Vagina (tissue), 2 donors: ENCODE data around the gene CLN6. TPM values are rescaled to one million over a fixed set of nuclear protein-coding genes. Genes with fewer than 3 reads are reported as not detected.
A peak's percentile ranks its signal among the peaks of the same experiment; 100 is the strongest.

ENCODE experiments used
- DNase-seq, 2 donors: peaks; one replicate each; pipeline ENCODE4 v3.0.0-alpha.2; 2017; ENCODE audit errors: extremely low spot score in 2 of 2
- H3K27ac ChIP-seq: fragments of 200-600 bp; sonication (generic); one replicate; pipeline ENCODE4 v1.5.1; 2019
- H3K27me3 ChIP-seq: fragments of 200-600 bp; sonication (generic); one replicate; pipeline ENCODE4 v1.5.1; 2019
- H3K36me3 ChIP-seq, 2 donors: fragments of 200-600 bp; sonication (generic); one replicate each; pipeline ENCODE4 v1.5.1; 2017 to 2019
- H3K4me1 ChIP-seq: fragments of 200-600 bp; sonication (generic); one replicate; pipeline ENCODE4 v1.5.1; 2019
- H3K4me3 ChIP-seq, 2 donors: fragments of 200-600 bp; sonication (generic); 1 replicate in 1 of 2; 2 replicates in 1 of 2; pipeline ENCODE4 v1.5.1; 2016 to 2019
- H3K9me3 ChIP-seq: fragments of 200-600 bp; sonication (generic); one replicate; pipeline ENCODE4 v1.5.1; 2019
- POLR2A ChIP-seq, 2 donors: fragments of 450-650 bp; IDR thresholded peaks; one replicate each; pipeline ENCODE4 v1.6.1; 2017; ENCODE audit warnings: antibody characterized with exemption in 2 of 2, mild to moderate bottlenecking in 2 of 2, moderate library complexity in 2 of 2
- POLR2AphosphoS5 ChIP-seq, 2 donors: sonication (generic); formaldehyde crosslinking; IDR thresholded peaks; one replicate each; pipeline ENCODE4 v1.9.0; 2017; ENCODE audit warnings: antibody characterized with exemption in 2 of 2, mild to moderate bottlenecking in 2 of 2, low read depth in 1 of 2; ENCODE audit not compliant: insufficient read depth in 1 of 2
- intact Hi-C: fragments of 100-400 bp; cut with DNase I; formaldehyde crosslinking; loops from one replicate; pipeline ENCODE4 v1.15.1; 2023
- total RNA-seq: library from RNA; depleted of rRNA; stranded (reverse); fragments of >200 nt; gene quantifications from one replicate; pipeline ENCODE4 v1.2.3, GENCODE V29; 2016
- TF ChIP-seq, protein P1 (sequence below), 3 experiments: fragments of 450-650 bp in 2 of 3; fragments of 200-600 bp in 1 of 3; sonication (generic) in 1 of 3; IDR thresholded peaks; one replicate each; pipeline ENCODE4 v1.5.1; 2017 to 2019; ENCODE audit warnings: antibody characterized with exemption in 3 of 3, mild to moderate bottlenecking in 2 of 3, moderate library complexity in 2 of 3

CLN6 gene
- total RNA-seq, 1 donor from 2014 or later: 23.3 TPM

DNA sequence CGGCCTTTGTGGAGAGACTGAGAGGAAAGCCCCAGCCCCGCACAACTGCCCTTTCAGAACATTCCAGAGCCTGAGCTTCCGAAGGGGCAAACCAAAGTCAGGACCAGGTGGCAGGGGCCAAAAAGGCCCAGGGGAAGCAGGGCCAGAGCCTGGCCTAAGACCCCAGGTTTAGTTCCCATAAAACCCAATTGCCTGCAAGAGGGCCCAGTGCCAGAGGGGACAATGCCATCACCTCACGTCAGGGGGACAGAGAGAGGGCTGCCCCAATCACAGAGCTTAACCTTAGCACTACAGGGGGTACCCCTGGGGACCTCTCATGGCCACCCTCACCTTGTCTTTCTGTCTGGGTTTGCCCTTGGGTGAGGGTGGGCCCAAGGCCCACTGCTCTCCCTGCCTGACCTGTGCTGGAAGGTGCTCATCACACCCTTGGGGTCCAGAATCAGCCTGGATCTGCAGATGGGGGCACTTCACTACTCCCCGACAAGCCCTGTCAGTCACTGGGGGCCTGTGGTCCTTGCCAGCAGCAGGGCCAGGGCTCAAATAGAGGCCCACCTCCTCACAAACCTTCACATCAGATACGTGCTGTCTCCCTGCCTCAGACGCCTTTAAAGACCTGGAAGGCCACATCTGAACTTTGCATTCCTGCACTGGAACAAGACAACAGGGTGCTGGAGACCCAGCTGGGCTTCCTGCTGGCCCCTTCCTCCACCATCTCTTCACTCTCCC lies 28.2 kb downstream of the CLN6 start:
- Histone ChIP-seq H3K4me3 (no peak overlapping the region), H3K27me3 (no peaks in the 10 kb centered on the region), H3K27ac (no peak overlapping the region), H3K9me3 (no peaks in the 10 kb centered on the region), H3K36me3 (no peaks in the 10 kb centered on the region), H3K4me1 (peaks cover 41% of the 10 kb centered on the region)
- DNase-seq: peak in 1 of 2 donors; percentile 69
- intact Hi-C loops: no loop called here
- TF ChIP-seq, protein P1, sequence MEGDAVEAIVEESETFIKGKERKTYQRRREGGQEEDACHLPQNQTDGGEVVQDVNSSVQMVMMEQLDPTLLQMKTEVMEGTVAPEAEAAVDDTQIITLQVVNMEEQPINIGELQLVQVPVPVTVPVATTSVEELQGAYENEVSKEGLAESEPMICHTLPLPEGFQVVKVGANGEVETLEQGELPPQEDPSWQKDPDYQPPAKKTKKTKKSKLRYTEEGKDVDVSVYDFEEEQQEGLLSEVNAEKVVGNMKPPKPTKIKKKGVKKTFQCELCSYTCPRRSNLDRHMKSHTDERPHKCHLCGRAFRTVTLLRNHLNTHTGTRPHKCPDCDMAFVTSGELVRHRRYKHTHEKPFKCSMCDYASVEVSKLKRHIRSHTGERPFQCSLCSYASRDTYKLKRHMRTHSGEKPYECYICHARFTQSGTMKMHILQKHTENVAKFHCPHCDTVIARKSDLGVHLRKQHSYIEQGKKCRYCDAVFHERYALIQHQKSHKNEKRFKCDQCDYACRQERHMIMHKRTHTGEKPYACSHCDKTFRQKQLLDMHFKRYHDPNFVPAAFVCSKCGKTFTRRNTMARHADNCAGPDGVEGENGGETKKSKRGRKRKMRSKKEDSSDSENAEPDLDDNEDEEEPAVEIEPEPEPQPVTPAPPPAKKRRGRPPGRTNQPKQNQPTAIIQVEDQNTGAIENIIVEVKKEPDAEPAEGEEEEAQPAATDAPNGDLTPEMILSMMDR (IDR thresholded peaks at IDR 0.05): no peak
- TF ChIP-seq POLR2A (IDR thresholded peaks at IDR 0.05) (no peak), POLR2AphosphoS5 (IDR thresholded peaks at IDR 0.05; ENCODE audit: insufficient read depth in 1 of 2, low read depth in 1 of 2) (no peak)

DNA sequence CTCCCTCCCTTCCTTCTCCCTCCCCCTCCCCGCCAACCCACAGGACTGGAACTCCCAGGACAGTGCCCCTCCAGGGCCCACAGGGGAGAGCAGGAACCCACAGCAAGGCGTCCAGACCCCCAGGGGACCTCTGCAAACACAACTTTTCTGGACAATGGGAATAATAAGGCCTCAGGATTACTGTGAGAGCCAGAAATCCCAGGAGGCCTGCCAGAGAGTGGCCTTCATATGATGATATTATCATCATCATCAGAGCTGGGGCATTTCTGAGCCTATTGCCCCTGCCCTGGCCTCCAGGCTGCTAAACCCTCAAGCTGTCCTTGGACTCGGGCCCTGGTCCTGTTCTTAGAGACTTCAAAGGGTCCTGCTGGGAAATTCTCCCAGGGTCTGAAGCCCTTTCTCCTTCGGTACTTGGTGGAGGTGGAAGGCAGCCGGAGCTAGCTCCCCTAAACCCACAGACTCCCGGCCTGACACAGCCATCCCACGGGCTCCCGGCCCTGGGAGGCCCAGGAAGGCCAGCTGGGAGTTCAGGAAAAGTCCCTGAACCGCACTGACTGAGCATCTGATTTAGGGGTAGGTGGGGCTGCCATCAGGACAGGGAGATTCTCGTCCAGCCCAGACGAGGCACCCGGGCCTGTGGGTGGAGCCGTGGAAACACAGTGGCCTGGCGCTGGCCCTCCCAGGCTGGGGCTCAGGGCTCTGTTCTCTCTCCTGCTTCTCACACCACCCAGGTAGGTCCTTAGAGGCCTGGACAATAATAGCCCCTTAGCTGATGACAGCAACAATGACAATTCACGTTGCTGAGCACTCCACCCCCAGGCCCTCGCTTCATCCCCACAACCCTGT lies 29.3 kb downstream of the CLN6 start:
- TF ChIP-seq POLR2A (IDR thresholded peaks at IDR 0.05) (no peak), POLR2AphosphoS5 (IDR thresholded peaks at IDR 0.05; ENCODE audit: insufficient read depth in 1 of 2, low read depth in 1 of 2) (no peak)
- TF ChIP-seq, protein P1 (IDR thresholded peaks at IDR 0.05): no peak
- Histone ChIP-seq H3K4me1 (peaks cover 30% of the 10 kb centered on the region), H3K4me3 (no peak overlapping the region), H3K9me3 (no peaks in the 10 kb centered on the region), H3K36me3 (no peaks in the 10 kb centered on the region), H3K27me3 (no peaks in the 10 kb centered on the region), H3K27ac (no peak overlapping the region)
- DNase-seq: peak in 1 of 2 donors; percentile 79
- intact Hi-C loops: no loop called here

DNA sequence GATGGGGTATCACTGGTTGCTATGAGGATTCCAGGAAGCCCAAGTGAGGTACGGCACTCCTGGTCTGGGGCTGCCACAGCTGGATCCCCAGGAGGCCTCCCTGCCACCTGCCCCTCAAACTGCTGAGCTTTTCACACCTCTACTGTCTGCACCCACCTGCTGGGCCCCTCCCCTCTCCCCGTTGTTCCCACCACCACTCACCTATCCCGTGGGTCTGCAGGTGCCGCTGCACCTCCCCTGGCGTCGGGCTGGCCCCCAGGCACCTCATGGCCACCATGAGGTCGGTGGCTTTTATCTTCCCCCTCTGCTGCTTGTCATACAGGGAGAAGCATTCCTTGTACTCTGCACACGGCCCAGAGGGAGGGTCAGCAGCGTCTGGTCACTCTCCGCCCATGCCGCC lies 30.2 kb downstream of the CLN6 start:
- no peaks in the 10 kb centered on the region for H3K36me3 ChIP-seq
- H3K9me3 ChIP-seq: no peaks in the 10 kb centered on the region
- no peaks in the 10 kb centered on the region for H3K27me3 ChIP-seq
- intact Hi-C loops: no loop called here
- H3K4me3 ChIP-seq: no peak overlapping the region
- TF ChIP-seq POLR2AphosphoS5 (IDR thresholded peaks at IDR 0.05; ENCODE audit: insufficient read depth in 1 of 2, low read depth in 1 of 2) (no peak), POLR2A (IDR thresholded peaks at IDR 0.05) (no peak)
- no peak overlapping the region for H3K27ac ChIP-seq
- H3K4me1 ChIP-seq: peaks cover 21% of the 10 kb centered on the region
- DNase-seq: peak in 1 of 2 donors; percentile 44

DNA sequence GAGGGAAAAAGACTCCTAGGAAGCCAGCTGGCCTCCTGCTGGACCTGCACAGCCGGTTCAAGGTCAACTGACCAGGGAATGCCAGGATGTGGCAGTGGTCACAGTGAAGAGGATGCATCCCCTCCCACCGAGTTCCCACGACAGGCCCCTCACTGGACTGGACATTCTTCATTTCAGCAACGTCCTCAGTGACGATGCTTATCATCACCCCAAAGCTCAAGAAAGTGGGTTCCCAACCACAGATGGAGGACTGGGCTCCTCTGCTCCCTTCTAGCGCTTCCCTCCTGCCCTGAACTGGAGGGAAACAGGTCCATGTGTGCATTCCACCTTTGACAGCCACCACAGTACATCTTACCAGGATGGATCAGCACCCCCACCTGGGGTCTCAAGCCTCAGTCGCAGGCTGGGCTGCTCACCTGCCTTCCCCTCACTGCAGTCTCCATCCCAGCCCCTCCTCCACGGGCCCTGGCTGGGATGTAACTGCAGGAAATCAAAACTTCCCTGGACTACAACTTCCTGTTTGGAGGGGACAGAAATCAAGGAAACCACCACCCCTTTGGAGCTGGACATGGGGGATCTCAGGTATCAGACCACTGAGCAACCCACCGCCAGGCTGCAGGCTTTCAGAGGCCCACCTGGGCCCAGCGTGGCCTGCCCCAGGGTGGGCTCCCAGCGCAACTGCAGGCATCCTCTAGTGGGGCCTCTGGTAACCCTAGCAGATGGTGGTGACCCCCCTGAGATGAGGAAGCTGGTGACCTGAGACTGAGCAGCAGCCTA lies 31.7 kb downstream of the CLN6 start:
- DNase-seq: peak in 1 of 2 donors; percentile 52
- Histone ChIP-seq H3K36me3 (peaks cover 0 to 4% of the 10 kb centered on the region in 2 donors), H3K9me3 (no peaks in the 10 kb centered on the region), H3K4me3 (no peak overlapping the region), H3K4me1 (peaks cover 11% of the 10 kb centered on the region), H3K27me3 (no peaks in the 10 kb centered on the region), H3K27ac (no peak overlapping the region)
- intact Hi-C loops: no loop called here
- TF ChIP-seq POLR2AphosphoS5 (IDR thresholded peaks at IDR 0.05; ENCODE audit: insufficient read depth in 1 of 2, low read depth in 1 of 2): no peak
- TF ChIP-seq POLR2A (IDR thresholded peaks at IDR 0.05): no peak
- TF ChIP-seq, protein P1 (IDR thresholded peaks at IDR 0.05): no peak

DNA sequence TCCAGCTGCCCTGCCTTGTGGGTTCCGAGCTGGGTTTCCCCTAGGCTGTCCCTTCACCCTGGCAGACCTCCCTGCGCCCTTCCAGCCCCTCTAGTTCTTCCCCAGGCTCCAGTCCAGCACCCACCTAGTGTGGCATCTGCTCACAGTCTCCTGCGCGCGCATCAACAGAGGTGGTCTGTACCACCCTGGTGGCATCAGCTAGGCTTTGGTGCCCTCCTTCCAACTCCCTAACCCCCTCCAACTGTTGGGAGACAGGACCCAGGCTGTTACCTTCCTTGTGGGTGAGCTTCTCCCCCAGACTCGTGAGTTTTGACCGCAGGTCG lies 32.4 kb downstream of the CLN6 start:
- H3K4me1 ChIP-seq: peaks cover 11% of the 10 kb centered on the region

More for the DNA sequence above, 32.4 kb downstream of the CLN6 start:
- H3K36me3 ChIP-seq: peaks cover 0 to 6% of the 10 kb centered on the region in 2 donors
- TF ChIP-seq POLR2AphosphoS5 (IDR thresholded peaks at IDR 0.05; ENCODE audit: insufficient read depth in 1 of 2, low read depth in 1 of 2) (no peak), POLR2A (IDR thresholded peaks at IDR 0.05) (no peak)
- TF ChIP-seq, protein P1 (IDR thresholded peaks at IDR 0.05): no peak
- H3K9me3 ChIP-seq: no peaks in the 10 kb centered on the region
- H3K27me3 ChIP-seq: no peaks in the 10 kb centered on the region
- intact Hi-C loops: no loop called here
- H3K4me3 ChIP-seq: no peak overlapping the region
- peak in 1 of 2 donors; percentile 65 for DNase-seq
- H3K27ac ChIP-seq: no peak overlapping the region
